ENCODE measurements around the gene EPN1.

Gene EPN1

DNA sequence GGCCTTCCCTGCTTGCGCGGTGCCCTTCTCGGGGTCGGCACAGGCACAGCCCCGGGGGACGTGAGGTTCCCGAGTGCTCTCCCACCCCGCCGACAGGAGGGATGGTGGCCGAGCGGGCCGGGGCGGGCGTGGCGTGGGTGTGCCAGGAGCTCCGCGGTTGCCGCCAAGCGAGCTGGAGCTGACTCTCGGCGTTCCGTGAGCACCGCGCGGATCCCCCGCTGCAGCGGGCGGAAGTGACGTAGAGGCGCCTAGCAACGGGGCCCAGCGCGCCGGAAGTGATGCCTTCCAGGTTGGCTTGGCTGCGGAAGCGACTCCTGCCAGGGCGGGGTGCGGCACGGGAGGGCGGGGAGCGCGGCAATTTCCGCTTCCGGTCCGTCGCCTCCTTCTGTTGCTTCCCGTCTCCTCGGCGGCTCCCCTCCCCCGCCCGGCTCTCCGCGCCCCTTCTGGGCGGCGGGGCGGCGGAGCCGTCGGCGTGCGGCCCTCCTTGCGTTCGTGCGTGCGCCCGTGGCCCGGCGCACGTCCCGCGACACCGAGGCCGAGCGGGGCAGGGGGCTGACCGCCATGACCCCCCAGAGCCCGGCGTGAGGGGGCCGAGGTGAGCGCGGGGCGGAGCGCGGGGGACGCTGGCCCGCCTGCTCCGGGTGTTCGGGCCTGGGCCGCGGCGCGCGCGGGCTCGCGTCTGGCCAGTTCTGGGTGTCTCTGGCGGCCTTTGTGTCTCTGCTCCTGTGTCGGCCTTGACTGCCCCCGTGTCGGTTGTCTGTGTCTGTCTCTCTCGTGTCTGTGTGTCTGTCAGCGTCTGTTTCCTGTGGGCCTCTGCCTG, at the start of gene EPN1:
EPN1 (plus strand) TSS at position 386 of the 820 bp plus-strand sequence. CDS start 3,402 bp downstream, outside the sequence.
- H3K4me3 ChIP-seq (replicated peaks in 1 of 2; ENCODE audit: low read depth in 2 of 2, low read length in 2 of 2), result peak within 1 kb of the TSS; percentile 81 to 83
- TF ChIP-seq, protein P1, sequence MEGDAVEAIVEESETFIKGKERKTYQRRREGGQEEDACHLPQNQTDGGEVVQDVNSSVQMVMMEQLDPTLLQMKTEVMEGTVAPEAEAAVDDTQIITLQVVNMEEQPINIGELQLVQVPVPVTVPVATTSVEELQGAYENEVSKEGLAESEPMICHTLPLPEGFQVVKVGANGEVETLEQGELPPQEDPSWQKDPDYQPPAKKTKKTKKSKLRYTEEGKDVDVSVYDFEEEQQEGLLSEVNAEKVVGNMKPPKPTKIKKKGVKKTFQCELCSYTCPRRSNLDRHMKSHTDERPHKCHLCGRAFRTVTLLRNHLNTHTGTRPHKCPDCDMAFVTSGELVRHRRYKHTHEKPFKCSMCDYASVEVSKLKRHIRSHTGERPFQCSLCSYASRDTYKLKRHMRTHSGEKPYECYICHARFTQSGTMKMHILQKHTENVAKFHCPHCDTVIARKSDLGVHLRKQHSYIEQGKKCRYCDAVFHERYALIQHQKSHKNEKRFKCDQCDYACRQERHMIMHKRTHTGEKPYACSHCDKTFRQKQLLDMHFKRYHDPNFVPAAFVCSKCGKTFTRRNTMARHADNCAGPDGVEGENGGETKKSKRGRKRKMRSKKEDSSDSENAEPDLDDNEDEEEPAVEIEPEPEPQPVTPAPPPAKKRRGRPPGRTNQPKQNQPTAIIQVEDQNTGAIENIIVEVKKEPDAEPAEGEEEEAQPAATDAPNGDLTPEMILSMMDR (IDR thresholded peaks at IDR 0.05; ENCODE audit: low read depth, low read length), result no peak
- peak; percentile 96 to 97 for DNase-seq (ENCODE audit: low read depth in 2 of 2)

DNA sequence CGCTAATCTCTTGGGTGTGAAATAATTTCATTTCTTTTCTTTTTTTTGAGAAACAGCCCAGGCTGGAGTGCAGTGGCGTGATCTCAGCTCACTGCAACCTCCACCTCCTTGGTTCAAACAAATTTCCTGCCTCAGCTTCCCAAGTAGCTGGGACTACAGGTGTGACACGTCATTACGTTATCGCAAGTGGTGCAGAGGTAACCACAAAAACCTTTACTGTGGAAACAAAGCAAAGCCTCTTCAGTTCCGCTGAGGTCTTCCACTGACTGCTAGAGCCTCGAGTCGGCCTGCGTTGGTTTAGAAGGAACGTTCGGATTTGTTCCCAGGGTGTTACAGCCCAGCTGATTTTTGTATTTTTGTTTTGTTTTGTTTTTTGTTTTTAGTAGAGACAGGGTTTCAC, 48.7 kb upstream of the EPN1 start:
- TF ChIP-seq, protein P1 (IDR thresholded peaks at IDR 0.05; ENCODE audit: low read depth, low read length), result no peak
- no peak for DNase-seq (ENCODE audit: low read depth in 2 of 2)
- H3K4me3 ChIP-seq (replicated peaks in 1 of 2; ENCODE audit: low read depth in 2 of 2, low read length in 2 of 2), result no peak overlapping the region

DNA sequence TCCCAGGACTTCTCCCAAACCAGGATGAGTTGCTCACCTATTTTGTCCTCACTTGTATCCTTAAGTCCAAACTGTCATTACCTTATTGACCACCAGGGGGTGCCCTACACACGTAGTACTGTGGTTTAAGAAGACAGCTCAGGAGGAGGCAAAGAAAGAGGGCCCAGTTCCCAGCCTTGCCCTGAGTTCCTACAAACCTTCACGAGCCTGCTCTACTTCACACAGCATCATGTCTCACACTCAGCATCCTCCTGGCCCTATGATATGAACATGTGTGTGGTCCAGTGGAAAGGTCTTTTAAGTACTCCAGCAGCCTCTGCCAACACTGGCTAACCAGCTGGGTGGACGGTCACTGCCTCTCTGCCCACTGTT, 42.6 kb upstream of the EPN1 start:
- peak; percentile 98 to 99 for DNase-seq (ENCODE audit: low read depth in 2 of 2)
- TF ChIP-seq, protein P1 (IDR thresholded peaks at IDR 0.05; ENCODE audit: low read depth, low read length), result peak; percentile 81
- H3K4me3 ChIP-seq (replicated peaks in 1 of 2; ENCODE audit: low read depth in 2 of 2, low read length in 2 of 2), result no peak overlapping the region

DNA sequence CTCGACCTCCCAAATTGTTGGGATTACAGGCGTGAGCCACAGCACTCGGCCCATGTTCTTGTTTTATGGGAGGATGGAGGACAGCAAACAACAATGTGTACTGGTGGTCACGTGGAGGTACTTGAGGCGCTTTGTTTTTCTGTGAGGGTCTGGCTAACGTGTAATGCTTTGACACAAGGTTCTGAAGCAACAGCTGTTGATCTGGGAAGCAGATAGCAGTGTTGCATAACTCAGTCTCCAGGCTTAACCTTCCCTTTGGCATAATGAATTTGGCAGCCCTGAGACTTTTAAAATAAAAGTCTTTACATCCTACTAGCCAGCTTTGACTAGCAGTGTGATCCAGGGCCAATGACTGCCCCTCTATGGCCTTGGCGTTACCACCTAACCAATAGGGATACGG, 41.2 kb upstream of the EPN1 start:
- no peak for DNase-seq (ENCODE audit: low read depth in 2 of 2)
- TF ChIP-seq, protein P1 (IDR thresholded peaks at IDR 0.05; ENCODE audit: low read depth, low read length), result no peak
- H3K4me3 ChIP-seq (replicated peaks in 1 of 2; ENCODE audit: low read depth in 2 of 2, low read length in 2 of 2), result no peak overlapping the region

DNA sequence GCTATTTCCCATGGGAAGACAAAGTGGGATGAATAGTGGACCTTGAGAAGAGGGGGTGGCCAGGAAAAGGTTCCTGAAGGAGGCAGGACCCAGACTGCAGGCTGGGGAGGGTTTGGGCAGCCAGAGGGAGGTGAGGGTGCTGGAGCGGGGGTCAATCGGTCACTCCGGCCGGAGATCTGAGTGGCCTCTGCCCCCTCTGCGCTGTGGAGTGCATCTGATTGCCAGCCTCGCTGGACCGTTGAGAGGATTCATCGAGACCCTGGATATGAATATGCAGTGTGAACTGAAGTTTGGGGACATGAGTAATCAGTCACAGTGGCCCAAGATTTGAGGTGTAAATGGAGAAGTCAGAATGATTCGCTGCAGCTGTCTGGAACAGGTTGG, 39.7 kb upstream of the EPN1 start:
- H3K4me3 ChIP-seq (replicated peaks in 1 of 2; ENCODE audit: low read depth in 2 of 2, low read length in 2 of 2), result peak overlapping the region; percentile 79 to 87
- TF ChIP-seq, protein P1 (IDR thresholded peaks at IDR 0.05; ENCODE audit: low read depth, low read length), result no peak
- no peak for DNase-seq (ENCODE audit: low read depth in 2 of 2)

DNA sequence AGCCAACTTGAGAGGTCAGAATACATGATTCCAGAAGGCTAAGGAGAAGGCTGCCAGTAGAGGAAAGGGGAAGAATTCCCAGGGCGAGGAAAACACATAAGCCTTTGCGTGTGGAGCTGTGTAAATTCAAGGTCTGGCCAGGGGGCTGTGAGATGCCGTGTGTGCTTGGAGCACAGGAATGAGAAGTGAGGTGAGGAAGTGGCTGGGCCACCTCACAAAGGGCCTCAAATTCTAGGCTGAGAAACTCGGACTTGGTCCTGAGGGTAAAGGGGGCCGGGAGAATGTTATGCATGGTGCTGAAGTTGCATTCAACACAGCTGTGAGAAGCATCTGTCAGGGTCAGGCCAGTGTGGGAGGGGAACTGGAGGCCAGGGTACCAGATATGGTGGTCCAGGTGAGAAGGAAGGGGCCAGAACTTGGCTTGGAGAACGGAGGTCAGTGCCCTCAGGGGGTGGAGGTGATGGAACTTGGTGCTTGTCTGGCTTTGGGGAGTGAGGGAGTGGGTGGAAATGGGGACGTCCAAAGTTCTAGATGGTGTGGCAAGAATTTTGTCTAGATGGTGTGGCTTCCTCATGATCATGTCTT, 39.1 kb upstream of the EPN1 start:
- H3K4me3 ChIP-seq (replicated peaks in 1 of 2; ENCODE audit: low read depth in 2 of 2, low read length in 2 of 2), result peak overlapping the region; percentile 79 to 87
- DNase-seq (ENCODE audit: low read depth in 2 of 2), result no peak
- TF ChIP-seq, protein P1 (IDR thresholded peaks at IDR 0.05; ENCODE audit: low read depth, low read length), result no peak
